Progenitor cell of endocrine pancreas (in vitro differentiated cells): Measurements from ENCODE around the gene GPAM. TPM values are rescaled to one million over a fixed set of nuclear protein-coding genes. Genes with fewer than 3 reads are reported as not detected.

Source experiments
- DNase-seq: peaks from one replicate; pipeline ENCODE4 v3.0.0; 2021; ENCODE audit warnings: low spot score; ENCODE audit not compliant: unreplicated experiment
- H3K27ac Mint-ChIP-seq: 2 replicates; pipeline ENCODE4 v1.8.0; 2021; ENCODE audit warnings: mild to moderate bottlenecking, moderate library complexity, mixed read lengths
- H3K27me3 Mint-ChIP-seq: 2 replicates; pipeline ENCODE4 v1.8.0; 2021; ENCODE audit warnings: mixed read lengths
- H3K36me3 Mint-ChIP-seq: 2 replicates; pipeline ENCODE4 v1.8.0; 2022; ENCODE audit warnings: mixed read lengths; ENCODE audit not compliant: insufficient read depth
- H3K4me1 Mint-ChIP-seq: 2 replicates; pipeline ENCODE4 v1.8.0; 2021; ENCODE audit warnings: low read depth, mixed read lengths
- H3K4me3 Mint-ChIP-seq: 2 replicates; pipeline ENCODE4 v1.8.0; 2021; ENCODE audit warnings: low read depth, mild to moderate bottlenecking, moderate library complexity, mixed read lengths
- H3K9me3 Mint-ChIP-seq: 2 replicates; pipeline ENCODE4 v1.8.0; 2021; ENCODE audit warnings: low read depth, mixed read lengths
- CTCF ChIP-seq: fragments of 200-600 bp; sonication (generic); IDR thresholded peaks from one replicate; pipeline ENCODE4 v1.5.0; 2021; ENCODE audit warnings: antibody characterized with exemption, mild to moderate bottlenecking; ENCODE audit not compliant: unreplicated experiment
- total RNA-seq: library from RNA; stranded (reverse); gene quantifications from 2 replicates; pipeline ENCODE4 v1.2.1, GENCODE V29; 2021

Gene GPAM
- total RNA-seq, 1 donor from 2014 or later, result 20.1 TPM

- Mint-ChIP-seq H3K4me1 (no peaks in the 10 kb centered on the region), H3K36me3 (no peaks in the 10 kb centered on the region), H3K9me3 (no peaks in the 10 kb centered on the region), H3K4me3 (no peak overlapping the region), H3K27ac (no peak overlapping the region), H3K27me3 (peaks cover 30% of the 10 kb centered on the region)
- no peak for DNase-seq
- no peak for TF ChIP-seq CTCF
Measured at GRCh38 chr10:112135604-112136003, 48.0 kb downstream of the GPAM start.

GRCh38 chr10:112132435-112132834, 51.1 kb downstream of the GPAM start:
- no peak for TF ChIP-seq CTCF
- Mint-ChIP-seq H3K36me3 (no peaks in the 10 kb centered on the region), H3K9me3 (no peaks in the 10 kb centered on the region), H3K27me3 (peaks cover 21% of the 10 kb centered on the region), H3K4me1 (no peaks in the 10 kb centered on the region), H3K4me3 (no peak overlapping the region), H3K27ac (no peak overlapping the region)
- no peak for DNase-seq

- TF ChIP-seq CTCF, result no peak
- no peaks in the 10 kb centered on the region for H3K4me1 Mint-ChIP-seq
- H3K36me3 Mint-ChIP-seq, result no peaks in the 10 kb centered on the region
- no peak for DNase-seq
- H3K4me3 Mint-ChIP-seq, result no peak overlapping the region
- H3K9me3 Mint-ChIP-seq, result no peaks in the 10 kb centered on the region
- H3K27me3 Mint-ChIP-seq, result peaks cover 22% of the 10 kb centered on the region
- H3K27ac Mint-ChIP-seq, result no peak overlapping the region
Measured at GRCh38 chr10:112131996-112132395, 51.6 kb downstream of the GPAM start.

- no peak overlapping the region for H3K4me3 Mint-ChIP-seq
- TF ChIP-seq CTCF, result no peak
- no peak for DNase-seq
- no peaks in the 10 kb centered on the region for H3K4me1 Mint-ChIP-seq
- H3K9me3 Mint-ChIP-seq, result no peaks in the 10 kb centered on the region
- H3K27me3 Mint-ChIP-seq, result peaks cover 22% of the 10 kb centered on the region
- no peak overlapping the region for H3K27ac Mint-ChIP-seq
- no peaks in the 10 kb centered on the region for H3K36me3 Mint-ChIP-seq
Measured at GRCh38 chr10:112131346-112131745, 52.2 kb downstream of the GPAM start.

GRCh38 chr10:112126901-112127300, 56.7 kb downstream of the GPAM start:
- no peak overlapping the region for H3K4me3 Mint-ChIP-seq
- peaks cover 11% of the 10 kb centered on the region for H3K27me3 Mint-ChIP-seq
- H3K36me3 Mint-ChIP-seq, result no peaks in the 10 kb centered on the region

More at GRCh38 chr10:112126901-112127300, 56.7 kb downstream of the GPAM start:
- no peaks in the 10 kb centered on the region for H3K9me3 Mint-ChIP-seq
- H3K27ac Mint-ChIP-seq, result no peak overlapping the region
- DNase-seq, result no peak
- no peaks in the 10 kb centered on the region for H3K4me1 Mint-ChIP-seq
- TF ChIP-seq CTCF, result no peak
